ENCODE measurements around the gene HDGF. TPM values are rescaled to one million over a fixed set of nuclear protein-coding genes. Genes with fewer than 3 reads are reported as not detected.

HDGF gene
- total and polyA plus RNA-seq, 4 donors, result 41.7 to 148 (median 119) TPM

DNA sequence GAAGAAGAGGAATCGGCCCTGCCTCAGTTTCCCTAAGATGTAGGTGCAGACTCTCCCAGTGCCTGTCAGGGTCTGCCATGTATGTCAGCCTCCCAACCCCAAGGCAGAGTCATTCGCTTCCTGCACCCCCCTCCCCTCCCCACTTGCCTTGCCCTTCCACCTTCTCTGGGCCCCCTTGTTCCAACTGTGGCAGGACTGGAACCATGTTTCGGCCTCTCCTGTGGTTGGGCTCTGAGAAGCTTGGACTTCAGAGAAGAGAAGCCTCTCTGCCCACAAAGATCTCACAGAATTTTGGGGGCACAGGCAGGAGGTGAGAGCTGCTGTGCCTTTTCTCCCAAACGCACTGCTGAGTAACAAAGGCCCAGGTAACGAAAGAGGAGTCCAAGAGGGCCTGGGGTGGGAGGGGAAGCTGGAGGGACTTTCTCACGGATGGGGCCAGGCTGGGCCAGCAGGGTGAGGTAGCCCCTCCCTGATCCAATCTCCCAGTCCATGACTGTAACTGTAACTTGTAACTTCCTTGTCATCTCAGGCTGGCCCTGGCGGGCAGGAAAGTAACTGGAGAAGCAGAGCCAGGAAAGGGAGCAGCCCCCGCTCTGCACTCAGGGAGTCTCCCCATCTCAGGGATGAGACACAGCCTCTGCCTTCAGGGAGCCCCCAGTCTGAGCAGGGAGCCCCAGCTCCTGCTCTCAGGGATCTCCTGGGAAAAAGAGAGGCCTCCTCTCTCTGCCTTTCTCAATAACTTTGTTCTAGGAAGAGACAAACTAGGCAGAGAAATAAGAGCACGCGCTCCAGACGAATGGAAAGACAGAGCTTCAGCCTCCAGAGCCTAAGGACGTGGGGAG is 57.4 kb downstream of the HDGF start:
- Histone ChIP-seq H3K36me3 (ENCODE audit: control insufficient read depth in 4 of 4, insufficient read depth in 3 of 4, low read depth in 1 of 4, low read length in 3 of 4) (no peaks in the 10 kb centered on the region), H3K27me3 (ENCODE audit: control insufficient read depth in 4 of 4, insufficient read depth in 4 of 4, low read length in 3 of 4) (peaks cover 0 to 2% (median under 1%) of the 10 kb centered on the region in 4 donors), H3K9me3 (ENCODE audit: control insufficient read depth in 4 of 4, low read length in 3 of 4) (no peaks in the 10 kb centered on the region), H3K27ac (ENCODE audit: low read depth in 1 of 2, low read length in 2 of 2) (no peak overlapping the region), H3K9ac (ENCODE audit: low read depth in 1 of 2, low read length in 2 of 2) (no peak overlapping the region), H3K4me1 (ENCODE audit: control insufficient read depth in 4 of 4, insufficient read depth in 4 of 4, low read length in 3 of 4) (peaks cover 0 to 5% (median 3%) of the 10 kb centered on the region in 4 donors), H3K4me3 (ENCODE audit: low read depth in 1 of 3, low read length in 3 of 3) (no peak overlapping the region)
- TF ChIP-seq, protein P1, sequence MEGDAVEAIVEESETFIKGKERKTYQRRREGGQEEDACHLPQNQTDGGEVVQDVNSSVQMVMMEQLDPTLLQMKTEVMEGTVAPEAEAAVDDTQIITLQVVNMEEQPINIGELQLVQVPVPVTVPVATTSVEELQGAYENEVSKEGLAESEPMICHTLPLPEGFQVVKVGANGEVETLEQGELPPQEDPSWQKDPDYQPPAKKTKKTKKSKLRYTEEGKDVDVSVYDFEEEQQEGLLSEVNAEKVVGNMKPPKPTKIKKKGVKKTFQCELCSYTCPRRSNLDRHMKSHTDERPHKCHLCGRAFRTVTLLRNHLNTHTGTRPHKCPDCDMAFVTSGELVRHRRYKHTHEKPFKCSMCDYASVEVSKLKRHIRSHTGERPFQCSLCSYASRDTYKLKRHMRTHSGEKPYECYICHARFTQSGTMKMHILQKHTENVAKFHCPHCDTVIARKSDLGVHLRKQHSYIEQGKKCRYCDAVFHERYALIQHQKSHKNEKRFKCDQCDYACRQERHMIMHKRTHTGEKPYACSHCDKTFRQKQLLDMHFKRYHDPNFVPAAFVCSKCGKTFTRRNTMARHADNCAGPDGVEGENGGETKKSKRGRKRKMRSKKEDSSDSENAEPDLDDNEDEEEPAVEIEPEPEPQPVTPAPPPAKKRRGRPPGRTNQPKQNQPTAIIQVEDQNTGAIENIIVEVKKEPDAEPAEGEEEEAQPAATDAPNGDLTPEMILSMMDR (IDR thresholded peaks at IDR 0.05; ENCODE audit: low read depth, low read length, missing input control), result no peak
- TF ChIP-seq HNF4G (IDR thresholded peaks at IDR 0.05) (no peak), FOXA2 (IDR thresholded peaks at IDR 0.05) (no peak), JUND (IDR thresholded peaks at IDR 0.05) (no peak), FOXA1 (IDR thresholded peaks at IDR 0.05) (no peak), RAD21 (IDR thresholded peaks at IDR 0.05) (no peak), RXRA (IDR thresholded peaks at IDR 0.05) (no peak), SP1 (IDR thresholded peaks at IDR 0.05) (no peak), HNF4A (conservative IDR thresholded peaks at IDR 0.05) (no peak), NR2F2 (IDR thresholded peaks at IDR 0.05) (no peak), YY1 (IDR thresholded peaks at IDR 0.05) (no peak), EGR1 (IDR thresholded peaks at IDR 0.05; ENCODE audit: low read depth in 2 of 2) (no peak), TAF1 (conservative IDR thresholded peaks at IDR 0.05) (no peak), GABPA (IDR thresholded peaks at IDR 0.05 in 1 of 2, conservative IDR thresholded peaks at IDR 0.05 in 1 of 2) (no peak)
- TF ChIP-seq, protein P2, sequence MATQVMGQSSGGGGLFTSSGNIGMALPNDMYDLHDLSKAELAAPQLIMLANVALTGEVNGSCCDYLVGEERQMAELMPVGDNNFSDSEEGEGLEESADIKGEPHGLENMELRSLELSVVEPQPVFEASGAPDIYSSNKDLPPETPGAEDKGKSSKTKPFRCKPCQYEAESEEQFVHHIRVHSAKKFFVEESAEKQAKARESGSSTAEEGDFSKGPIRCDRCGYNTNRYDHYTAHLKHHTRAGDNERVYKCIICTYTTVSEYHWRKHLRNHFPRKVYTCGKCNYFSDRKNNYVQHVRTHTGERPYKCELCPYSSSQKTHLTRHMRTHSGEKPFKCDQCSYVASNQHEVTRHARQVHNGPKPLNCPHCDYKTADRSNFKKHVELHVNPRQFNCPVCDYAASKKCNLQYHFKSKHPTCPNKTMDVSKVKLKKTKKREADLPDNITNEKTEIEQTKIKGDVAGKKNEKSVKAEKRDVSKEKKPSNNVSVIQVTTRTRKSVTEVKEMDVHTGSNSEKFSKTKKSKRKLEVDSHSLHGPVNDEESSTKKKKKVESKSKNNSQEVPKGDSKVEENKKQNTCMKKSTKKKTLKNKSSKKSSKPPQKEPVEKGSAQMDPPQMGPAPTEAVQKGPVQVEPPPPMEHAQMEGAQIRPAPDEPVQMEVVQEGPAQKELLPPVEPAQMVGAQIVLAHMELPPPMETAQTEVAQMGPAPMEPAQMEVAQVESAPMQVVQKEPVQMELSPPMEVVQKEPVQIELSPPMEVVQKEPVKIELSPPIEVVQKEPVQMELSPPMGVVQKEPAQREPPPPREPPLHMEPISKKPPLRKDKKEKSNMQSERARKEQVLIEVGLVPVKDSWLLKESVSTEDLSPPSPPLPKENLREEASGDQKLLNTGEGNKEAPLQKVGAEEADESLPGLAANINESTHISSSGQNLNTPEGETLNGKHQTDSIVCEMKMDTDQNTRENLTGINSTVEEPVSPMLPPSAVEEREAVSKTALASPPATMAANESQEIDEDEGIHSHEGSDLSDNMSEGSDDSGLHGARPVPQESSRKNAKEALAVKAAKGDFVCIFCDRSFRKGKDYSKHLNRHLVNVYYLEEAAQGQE (IDR thresholded peaks at IDR 0.05), result no peak
- TF ChIP-seq, protein P3, sequence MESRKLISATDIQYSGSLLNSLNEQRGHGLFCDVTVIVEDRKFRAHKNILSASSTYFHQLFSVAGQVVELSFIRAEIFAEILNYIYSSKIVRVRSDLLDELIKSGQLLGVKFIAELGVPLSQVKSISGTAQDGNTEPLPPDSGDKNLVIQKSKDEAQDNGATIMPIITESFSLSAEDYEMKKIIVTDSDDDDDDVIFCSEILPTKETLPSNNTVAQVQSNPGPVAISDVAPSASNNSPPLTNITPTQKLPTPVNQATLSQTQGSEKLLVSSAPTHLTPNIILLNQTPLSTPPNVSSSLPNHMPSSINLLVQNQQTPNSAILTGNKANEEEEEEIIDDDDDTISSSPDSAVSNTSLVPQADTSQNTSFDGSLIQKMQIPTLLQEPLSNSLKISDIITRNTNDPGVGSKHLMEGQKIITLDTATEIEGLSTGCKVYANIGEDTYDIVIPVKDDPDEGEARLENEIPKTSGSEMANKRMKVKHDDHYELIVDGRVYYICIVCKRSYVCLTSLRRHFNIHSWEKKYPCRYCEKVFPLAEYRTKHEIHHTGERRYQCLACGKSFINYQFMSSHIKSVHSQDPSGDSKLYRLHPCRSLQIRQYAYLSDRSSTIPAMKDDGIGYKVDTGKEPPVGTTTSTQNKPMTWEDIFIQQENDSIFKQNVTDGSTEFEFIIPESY (IDR thresholded peaks at IDR 0.05), result no peak
- TF ChIP-seq, protein P4, sequence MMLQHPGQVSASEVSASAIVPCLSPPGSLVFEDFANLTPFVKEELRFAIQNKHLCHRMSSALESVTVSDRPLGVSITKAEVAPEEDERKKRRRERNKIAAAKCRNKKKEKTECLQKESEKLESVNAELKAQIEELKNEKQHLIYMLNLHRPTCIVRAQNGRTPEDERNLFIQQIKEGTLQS (IDR thresholded peaks at IDR 0.05), result no peak
- TF ChIP-seq, protein P5, sequence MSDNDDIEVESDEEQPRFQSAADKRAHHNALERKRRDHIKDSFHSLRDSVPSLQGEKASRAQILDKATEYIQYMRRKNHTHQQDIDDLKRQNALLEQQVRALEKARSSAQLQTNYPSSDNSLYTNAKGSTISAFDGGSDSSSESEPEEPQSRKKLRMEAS (IDR thresholded peaks at IDR 0.05), result no peak
- WGBS, result 70% methylated on average over 12 of the region's 12 CpGs
- DNase-seq (ENCODE audit: low spot score), result no peak
